NCI-H2107 treated with DMSO at 0.1 percent for 48 hours (cell line): ENCODE measurements around the gene LRRC34.
A peak's percentile ranks its signal among the peaks of the same experiment; 100 is the strongest.

Source experiments
- DNase-seq: peaks from one replicate; lab custom pipeline; 2025; ENCODE audit not compliant: unreplicated experiment; lab: John Stamatoyannopoulos, UW

The LRRC34 gene, protein sequence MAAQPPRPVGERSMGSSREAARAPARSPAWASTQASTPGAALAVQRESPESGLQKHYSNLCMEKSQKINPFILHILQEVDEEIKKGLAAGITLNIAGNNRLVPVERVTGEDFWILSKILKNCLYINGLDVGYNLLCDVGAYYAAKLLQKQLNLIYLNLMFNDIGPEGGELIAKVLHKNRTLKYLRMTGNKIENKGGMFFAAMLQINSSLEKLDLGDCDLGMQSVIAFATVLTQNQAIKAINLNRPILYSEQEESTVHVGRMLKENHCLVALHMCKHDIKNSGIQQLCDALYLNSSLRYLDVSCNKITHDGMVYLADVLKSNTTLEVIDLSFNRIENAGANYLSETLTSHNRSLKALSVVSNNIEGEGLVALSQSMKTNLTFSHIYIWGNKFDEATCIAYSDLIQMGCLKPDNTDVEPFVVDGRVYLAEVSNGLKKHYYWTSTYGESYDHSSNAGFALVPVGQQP

DNA sequence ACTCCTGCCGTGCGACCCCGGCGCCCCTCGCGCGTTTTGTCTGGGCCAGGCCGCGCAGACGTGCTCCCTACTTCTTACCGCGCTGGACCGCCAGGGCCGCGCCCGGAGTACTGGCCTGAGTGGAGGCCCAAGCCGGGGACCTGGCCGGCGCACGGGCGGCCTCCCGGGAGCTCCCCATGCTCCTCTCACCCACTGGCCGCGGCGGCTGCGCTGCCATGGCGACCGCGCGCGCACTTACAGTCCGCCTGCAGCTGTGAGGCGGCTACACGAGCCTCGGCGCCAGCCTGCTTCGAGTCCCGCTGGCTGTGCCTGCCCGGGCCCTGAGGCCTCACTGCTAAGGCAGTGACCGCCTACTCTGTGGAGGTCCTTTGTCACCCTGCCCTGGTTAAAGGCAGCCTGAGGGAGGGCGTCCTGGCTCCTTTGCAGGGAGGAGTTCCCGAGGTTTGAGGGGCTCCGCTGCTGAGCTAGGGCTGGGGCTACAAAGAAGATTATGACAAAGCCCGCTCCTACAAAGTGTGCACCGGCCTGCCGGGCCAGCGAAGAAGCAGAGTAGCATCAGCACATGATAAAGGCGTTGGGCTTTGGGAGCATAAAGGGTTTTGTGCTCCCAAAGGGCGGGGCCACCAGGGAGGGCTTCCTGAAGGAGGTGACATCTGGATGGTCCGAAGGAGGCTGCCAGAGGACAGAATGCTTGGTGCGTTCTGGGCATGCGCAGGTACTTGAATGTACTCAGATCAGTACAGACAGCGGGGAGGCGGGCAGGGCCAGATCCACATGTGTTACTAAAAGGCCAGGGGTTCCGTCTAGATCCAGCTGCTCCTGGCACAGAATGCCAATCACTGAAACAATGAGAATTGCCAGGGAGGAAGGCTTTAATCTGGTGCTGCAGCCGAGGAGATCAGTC lies at the start of gene LRRC34, which contains the start of gene LRRIQ4:
Gene LRRC34, minus strand, starts transcription at position 573 of the 904 bp plus-strand sequence. Its CDS starts 356 bp downstream, at position 217.
Gene LRRIQ4, plus strand, starts transcription at position 539 of the 904 bp plus-strand sequence. CDS start 9,052 bp downstream, outside the sequence.
- peak; percentile 94 for DNase-seq

DNA sequence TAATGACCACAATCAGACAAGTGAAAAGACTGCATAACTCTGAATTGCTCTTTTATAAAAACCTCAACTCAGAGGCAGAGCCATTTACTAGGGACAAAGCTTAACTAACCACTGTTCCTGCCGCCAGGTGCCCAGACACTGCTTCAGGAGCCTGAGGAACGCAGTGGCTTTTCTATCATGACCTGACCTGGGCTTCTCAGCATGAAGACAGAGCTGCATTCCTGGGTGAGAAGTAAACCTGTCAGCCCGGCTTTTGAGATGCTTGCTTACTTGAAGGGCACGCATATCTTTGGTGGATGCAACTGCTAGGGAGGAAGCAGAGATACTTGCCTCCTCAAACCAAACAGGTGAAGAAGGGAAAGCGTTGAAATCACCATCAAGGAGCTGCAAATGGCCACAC lies 49.2 kb upstream of the LRRC34 start:
- no peak for DNase-seq

DNA sequence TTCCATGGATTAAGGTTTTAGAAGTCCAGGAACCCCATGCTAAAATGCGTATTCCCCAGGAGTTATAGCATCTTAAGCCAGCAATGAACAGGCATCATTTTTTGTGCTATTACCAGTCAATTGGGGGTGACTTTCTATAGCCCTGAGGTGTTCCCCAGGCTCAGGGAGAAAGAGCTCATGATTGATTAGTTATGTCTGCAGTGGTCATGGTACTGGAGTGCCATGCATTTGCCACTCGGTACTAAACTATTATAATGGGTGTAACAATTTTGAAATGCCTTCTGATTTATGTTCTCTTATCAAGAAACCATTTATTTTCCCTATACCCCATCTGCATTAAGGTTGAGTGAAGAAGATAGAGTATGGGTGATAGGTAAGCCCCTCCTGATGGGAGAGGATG lies 45.1 kb upstream of the LRRC34 start:
- no peak for DNase-seq

DNA sequence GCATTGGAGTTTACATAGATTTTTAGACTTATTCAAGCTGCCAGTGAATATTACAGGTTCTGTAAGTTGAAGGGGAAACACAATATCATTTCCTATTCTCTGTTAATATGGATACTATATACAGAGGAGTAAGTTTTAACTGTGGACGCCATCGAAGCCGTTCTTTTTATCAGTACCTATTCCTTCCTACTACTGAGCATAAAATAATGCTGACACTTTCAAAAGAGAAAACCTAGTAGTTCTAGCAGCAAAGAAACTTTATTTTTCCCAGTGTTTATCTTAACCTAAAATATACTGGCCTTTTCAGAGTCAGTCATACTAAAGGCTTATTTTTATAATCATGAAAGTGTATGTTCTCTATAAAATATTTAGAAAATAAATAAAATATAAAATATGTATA lies 42.8 kb upstream of the LRRC34 start:
- no peak for DNase-seq

DNA sequence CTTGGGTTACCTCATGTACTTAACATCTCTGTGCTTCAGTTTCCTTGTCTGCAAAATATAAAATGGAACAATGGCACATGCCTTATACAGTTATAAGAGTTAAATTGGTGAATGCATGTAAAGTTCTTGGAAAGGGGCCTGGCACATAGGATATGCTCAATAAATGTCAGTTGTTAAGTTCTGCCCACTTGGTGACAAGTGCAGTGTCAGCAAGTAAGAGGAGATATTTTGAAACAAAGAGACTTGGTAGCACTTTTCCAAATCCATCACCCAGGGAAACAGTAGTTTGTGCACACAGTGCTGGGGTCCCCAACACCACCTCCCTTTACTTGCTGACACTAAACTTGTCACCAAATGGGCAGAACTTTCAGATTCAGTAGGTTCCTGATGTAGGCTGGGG lies 37.9 kb upstream of the LRRC34 start:
- no peak for DNase-seq

DNA sequence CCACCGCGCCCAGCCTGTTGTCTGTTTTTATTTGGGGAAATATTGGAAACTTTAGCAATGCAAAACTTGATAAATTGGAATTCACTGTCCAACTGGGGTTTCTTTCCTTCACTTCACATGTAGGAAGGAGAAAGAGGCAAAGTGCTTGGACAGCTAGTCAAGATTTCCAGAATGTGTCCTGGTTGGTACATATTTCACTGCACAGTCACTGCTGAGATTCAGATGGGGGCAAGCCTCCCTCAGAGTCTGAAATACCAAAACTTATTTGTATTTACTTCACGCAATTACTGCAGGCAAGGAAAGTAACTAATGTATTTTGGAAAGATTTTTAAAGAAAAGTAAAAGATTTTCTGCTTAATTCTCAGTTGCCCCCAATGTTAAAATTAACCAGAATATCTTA lies 36.0 kb upstream of the LRRC34 start:
- DNase-seq, result no peak

DNA sequence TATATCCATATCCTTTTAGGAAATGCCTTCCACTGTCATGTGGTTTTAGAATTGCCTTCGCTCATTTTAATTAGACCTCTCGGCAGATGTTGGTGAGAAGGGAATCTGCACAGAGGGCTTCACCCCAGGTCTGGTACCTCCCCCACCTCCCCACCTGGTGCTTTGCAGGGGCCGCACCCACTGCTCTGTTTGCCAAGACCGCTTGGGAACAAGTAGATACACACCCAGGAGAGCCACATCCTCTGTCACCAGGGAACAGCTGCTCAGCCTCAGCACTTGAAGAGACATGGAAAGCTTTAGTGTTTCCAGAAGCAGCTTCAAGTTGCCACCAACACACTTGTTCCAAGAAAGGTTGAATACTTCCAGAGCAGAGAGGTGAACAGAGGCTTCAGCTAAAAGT lies 35.2 kb upstream of the LRRC34 start:
- DNase-seq, result peak; percentile 87

DNA sequence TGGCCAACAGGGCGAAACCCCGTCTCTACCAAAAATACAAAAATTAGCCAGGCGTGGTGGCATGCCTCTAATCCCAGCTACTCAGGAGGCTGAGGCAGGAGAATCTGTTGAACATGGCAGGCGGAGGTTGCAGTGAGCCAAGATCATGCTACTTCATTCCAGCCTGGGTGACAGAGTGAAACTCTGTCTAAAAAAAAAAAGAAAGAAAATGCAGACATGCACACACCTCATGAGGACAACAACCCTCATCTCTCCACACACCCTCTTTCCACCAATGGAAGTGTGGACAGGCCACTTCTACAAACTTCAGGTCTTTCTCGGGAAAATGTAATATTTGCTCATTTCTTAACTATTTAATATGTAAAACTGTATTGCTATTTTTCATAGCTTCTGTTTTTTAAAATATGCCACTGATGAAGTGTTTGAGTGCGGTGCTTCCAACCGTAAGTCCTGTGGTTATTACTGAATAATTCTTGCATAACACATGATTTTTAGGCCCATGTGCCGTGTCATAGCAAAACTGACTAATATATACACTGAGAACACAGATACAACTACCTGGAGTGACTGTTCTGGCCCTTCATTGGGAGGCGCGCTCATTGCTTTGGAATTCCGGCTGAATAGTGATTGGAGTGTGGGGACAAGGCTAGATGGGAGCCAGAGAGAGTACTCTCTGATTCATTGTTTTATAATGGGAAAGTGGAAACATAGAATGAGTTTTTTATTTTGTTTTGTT lies 33.9 kb upstream of the LRRC34 start:
- no peak for DNase-seq

DNA sequence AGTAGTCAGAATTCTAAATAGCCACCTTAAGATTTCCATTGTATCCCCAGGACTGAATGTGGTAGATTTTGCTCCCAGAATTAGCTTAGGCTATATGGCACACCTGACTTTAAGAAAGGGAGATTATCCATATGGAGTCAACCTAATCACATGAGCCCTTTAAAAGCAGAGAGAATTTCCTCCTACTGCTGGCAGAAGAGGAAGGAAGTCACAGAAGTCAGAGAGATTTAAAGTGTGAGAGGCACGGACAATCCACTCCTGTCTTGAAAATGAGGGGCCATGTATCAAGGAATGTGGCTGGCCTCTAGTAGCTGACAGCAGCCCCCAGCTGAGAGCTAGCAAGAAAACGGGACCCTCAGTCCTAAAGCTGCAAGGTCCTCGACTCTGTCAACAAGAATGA lies 30.3 kb upstream of the LRRC34 start:
- no peak for DNase-seq

DNA sequence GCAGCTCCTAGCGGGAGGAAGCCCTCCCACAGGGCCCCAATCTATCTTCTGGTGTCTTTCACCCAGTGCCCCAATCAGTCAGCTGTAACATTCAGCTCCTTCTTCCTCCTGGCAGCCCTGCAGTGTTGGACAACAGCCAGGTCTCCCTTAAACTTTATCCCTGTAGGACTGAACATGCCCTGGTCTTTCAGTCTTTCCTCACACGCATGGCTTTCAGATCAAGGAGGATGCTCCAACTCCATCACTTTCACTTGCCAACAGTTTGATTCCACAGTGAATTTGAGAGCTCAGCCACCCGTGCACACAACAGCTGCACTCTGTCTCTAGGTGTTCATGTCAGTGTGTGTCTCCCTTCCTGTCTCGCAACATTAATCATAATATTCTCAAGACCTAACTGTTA lies 28.5 kb upstream of the LRRC34 start:
- no peak for DNase-seq

DNA sequence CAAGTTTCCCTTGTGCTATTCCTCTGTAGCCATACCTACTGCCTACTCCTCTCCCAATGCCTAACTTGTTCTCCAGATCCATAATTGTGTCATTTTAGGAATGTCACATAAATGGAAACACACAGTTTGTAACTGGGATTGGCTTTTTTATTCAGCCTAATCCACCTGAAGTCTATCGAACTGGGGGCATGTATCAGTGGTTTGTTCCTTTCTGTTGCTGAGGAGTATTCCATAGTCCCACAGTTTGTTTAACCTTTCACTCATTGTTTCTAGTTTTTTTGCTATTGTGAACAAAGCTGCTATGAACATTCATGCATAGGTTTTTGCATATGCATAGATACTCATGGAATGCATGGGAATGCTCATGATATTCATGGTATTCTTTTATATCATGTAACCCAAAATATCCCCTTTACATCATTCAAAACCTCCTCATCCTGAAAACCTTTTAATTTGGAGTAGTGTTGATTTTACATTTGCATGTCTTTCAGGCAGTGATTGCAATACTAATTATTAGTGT lies 25.9 kb upstream of the LRRC34 start:
- no peak for DNase-seq

DNA sequence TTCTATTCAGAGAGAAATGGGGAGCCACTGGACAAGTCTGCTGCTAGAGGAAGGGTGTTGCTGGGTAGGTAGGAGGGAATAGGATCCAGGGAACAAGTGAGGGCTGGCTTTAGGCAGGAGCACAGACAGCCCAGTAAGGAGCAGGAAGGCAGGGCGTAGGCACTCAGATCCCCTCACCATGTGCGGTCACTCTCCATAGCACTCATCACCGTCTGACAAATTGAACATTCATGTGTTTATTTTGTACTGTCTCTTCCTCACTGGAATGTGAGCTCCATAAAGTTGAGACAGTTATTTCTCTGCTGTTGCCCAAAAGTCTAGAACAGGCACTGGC lies 24.2 kb upstream of the LRRC34 start:
- no peak for DNase-seq

DNA sequence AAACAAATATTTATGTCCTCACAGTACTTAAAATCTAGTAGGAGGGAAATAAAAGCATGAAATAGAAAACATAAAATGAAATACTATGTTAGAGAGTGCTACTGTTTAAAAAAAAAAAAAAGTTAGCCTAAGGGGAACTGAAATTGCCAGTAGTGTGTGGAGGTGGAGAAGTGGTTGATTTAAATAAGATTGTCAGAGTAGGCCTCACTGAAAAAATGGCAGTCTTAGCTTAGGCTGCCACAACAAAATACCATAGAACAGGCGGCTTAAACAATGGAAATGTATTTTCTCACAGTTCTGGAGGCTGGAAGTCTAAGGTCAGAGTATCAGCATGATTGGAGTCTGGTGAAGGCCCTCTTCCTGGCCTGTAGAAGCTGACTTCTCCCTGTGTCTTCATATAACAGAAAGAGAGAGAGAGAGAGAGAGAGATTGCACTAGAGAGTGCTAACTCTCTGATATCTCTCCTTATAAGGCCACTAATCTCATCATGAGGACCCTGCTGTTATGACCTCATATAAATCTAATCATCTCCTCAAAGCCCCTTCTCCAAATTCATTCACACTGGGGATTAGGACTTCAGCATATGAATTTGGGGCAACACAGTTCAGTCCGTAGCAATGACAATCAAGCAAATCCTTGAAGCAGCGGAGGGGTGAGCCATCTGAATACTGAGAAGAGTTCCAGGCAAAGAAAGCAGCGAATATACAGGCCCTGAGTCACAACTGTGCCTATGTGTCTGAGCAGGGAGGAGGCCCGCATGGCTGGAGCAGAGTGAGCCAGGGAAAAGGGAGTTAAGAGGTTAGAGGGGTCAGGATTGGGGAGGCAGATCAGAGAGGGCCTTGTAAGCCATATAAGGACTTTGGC lies 23.6 kb upstream of the LRRC34 start:
- DNase-seq, result no peak

DNA sequence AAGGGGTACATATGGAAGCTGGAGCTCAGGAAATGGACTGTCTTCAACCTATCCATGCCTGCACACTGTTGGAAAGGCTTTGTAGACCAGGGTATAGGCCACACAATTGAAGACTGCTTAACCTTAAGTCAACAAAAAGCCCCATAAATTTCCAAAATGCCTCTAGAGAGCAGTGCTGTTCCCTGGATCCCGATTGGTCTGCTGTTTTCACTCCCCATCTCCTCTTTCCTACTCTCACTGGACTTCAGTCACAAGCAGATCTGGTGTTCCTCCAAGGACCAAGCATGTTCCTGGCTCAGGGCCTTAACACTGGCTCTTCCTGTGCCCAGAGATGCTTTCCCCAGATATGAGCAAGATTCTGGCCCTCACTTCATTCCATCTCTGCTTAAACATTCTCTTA lies 22.8 kb upstream of the LRRC34 start:
- DNase-seq, result no peak

DNA sequence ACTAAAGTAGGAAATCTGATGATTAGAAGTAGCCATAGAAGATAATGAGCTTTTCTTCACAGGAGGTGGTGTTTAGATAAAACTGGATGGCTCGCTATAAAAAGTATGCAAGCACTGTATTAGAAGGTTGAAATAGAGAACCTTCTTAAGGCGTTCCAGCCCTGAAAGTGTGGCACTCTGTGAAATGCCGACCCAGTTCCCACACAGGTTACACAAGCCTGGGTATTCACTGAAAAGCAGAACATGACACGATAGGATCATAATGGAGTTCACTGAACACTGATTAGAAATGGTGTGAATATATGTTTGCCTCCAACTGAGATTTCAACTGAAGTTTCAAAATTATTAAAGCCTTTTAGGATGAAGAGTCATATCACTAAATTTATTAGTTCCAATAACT lies 15.0 kb upstream of the LRRC34 start:
- DNase-seq, result no peak

DNA sequence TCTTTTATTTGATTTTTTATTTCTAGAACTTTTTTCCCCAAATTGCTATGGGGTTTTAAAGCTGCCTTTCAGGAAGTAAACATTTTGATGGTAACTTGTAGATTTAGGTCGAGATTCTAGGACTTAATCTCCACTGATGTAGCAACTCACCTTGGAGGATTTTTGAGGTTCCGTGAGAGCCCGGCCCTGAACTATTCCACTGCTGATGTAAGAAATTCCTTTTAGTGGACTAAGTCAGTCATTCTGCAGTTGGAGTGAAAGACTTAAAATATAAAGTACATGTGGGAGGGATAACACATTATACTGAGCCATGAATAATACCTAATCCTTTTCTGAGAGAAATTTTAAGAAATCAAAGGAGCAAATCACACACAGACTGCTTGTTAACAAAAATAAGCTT lies 12.6 kb upstream of the LRRC34 start:
- DNase-seq, result no peak

DNA sequence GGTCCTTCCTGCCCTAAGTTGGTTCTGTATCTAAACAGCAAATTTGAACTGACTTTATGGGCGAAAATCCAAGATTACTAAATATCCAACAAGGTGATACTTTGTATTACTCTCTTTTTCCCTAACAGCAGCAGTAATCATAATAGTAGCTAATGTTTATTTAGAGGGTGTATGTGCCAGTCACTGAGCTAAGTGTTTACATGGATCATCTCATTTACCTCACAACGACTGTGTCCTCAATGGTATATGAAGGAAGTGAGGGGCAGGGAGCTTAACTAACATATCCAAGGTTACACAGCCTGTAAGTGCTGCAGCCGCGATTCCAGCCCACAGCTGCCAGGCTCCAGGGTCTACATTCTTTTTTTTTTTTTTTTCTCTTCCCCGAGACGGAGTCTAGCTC lies 10.3 kb upstream of the LRRC34 start:
- peak; percentile 55 for DNase-seq

DNA sequence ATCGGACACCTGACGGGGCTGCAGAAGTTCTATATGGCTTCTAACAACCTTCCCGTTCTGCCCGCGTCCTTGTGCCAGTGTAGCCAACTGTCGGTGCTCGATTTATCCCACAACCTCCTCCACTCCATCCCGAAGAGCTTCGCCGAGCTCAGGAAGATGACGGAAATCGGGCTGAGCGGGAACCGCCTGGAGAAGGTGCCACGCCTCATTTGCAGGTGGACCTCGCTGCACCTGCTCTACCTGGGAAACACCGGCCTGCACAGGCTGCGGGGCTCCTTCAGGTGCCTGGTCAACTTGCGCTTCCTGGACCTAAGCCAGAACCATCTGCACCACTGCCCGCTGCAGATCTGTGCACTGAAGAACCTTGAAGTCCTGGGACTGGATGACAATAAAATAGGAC lies 9.8 kb upstream of the LRRC34 start:
- peak; percentile 79 for DNase-seq

DNA sequence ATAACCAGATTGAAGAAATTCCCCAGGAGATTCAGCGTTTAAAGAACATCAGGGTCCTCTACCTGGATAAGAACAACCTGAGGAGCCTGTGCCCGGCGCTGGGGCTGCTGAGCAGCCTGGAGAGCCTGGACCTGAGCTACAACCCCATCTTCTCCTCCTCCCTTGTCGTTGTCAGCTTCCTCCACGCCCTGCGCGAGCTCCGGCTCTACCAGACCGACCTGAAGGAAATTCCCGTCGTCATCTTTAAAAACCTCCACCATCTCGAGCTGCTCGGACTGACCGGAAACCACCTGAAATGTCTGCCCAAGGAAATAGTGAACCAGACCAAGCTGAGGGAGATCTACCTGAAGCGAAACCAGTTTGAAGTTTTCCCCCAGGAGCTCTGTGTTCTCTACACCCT lies 9.4 kb upstream of the LRRC34 start:
- DNase-seq, result peak; percentile 79

DNA sequence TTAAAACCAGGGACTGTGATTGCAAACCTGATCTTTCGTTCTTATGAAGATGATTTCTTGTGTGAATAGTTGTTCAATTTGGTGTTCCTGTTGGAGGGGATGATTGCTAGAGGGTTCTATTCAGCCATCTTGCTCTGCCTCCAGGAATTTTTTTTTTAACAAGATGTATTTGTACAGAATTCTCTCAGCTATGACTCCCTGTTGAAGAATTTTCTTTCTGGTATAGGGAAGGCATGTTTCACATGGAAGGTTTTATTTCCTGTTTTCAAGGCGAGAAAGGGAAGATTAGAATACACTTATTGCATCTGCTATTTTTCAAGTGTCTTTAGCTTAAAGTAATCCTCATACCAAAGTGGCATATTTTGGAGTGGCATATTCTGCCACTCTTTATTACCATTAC lies 5.6 kb upstream of the LRRC34 start:
- no peak for DNase-seq
